Activated CD4-positive, alpha-beta T cell treated with anti-CD3 and anti-CD28 coated beads for 36 hours (primary cell): ENCODE results near the gene CARMIL1. TPM values are rescaled to one million over a fixed set of nuclear protein-coding genes. Genes with fewer than 3 reads are reported as not detected.
A peak's percentile ranks its signal among the peaks of the same experiment; 100 is the strongest.

Experiments
- ATAC-seq: fragments of 200-7000 bp; cut with Tn5 transposase; one replicate; pipeline ENCODE4 v1.10.0; 2021; ENCODE audit warnings: mild to moderate bottlenecking, moderate library complexity
- CTCF ChIA-PET: fragments of 350-600 bp; sonication (Branson Sonifier 250); formaldehyde crosslinking; loops from one replicate; lab custom pipeline; 2021; ENCODE audit warnings: antibody characterized with exemption; lab: Charles Lee
- POLR2A ChIA-PET: fragments of 350-600 bp; sonication (Branson Sonifier 250); formaldehyde crosslinking; loops from one replicate; lab custom pipeline; 2021; ENCODE audit warnings: antibody characterized with exemption, inconsistent platforms; lab: Charles Lee
- DNase-seq: peaks from one replicate; pipeline ENCODE4 v3.0.0-alpha.2; 2020
- H3K27ac Mint-ChIP-seq: one replicate; pipeline ENCODE4 v1.8.0; 2021; ENCODE audit warnings: mixed read lengths
- H3K27me3 Mint-ChIP-seq: one replicate; pipeline ENCODE4 v1.8.0; 2021; ENCODE audit warnings: mixed read lengths
- H3K36me3 Mint-ChIP-seq: one replicate; pipeline ENCODE4 v1.8.0; 2021; ENCODE audit warnings: low read depth, mixed read lengths
- H3K4me1 Mint-ChIP-seq: one replicate; pipeline ENCODE4 v1.8.0; 2021; ENCODE audit warnings: mixed read lengths
- H3K4me3 Mint-ChIP-seq: one replicate; pipeline ENCODE4 v1.8.0; 2021; ENCODE audit warnings: mild to moderate bottlenecking, moderate library complexity, mixed read lengths
- H3K9me3 Mint-ChIP-seq: one replicate; pipeline ENCODE4 v1.8.0; 2021; ENCODE audit warnings: low read depth, mixed read lengths
- intact Hi-C, 2 experiments: fragments of 100-400 bp; cut with DNase I in 1 of 2; cut with micrococcal nuclease in 1 of 2; formaldehyde crosslinking; loops; one replicate each; pipeline versions ENCODE4 v1.14.2 to v1.15.1; 2022 to 2024; cut with DNase I, micrococcal nuclease
- total RNA-seq, 2 experiments: library from RNA; stranded (reverse); gene quantifications; one replicate each; pipeline ENCODE4 v1.2.3, GENCODE V29; 2021

The CARMIL1 gene
- total RNA-seq, 2 experiments from 2014 or later, result 4.5 to 4.9 TPM

DNA sequence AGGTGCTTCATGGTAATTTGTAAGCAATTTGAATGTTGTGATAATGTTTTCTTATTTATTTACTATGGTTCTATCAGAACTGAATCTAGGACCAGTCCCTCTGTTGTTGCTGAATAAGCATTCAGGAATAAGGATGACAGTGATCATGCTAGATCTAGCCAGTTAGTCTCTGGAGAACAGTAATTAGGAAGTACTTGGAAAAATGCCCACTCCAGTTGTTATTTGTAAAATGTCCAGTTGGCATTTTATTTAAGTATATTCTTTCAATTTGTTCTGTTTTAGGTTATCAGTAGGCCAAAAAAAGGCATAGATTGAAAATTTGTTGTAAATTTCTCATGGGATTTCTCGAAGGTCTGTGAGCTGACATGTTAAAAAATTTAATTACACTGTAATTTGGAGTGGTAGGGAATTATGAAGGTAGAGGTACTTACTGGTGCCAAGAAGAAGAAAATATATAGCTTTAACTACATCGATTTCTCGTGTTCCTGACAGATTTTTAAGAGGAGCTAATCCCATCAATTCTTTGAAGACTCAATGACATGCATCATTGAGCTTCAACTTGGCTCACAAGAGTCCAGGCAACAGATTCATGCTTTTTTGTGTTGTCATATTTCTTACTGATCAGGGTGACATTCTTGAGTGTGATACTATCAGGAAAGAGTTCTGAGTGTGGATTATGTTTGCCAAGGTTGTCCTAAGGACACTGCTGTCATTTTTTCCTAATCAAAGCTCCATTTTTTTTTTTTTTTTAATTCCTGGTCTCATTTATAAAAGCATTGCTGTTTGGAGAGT is 177.3 kb downstream of the CARMIL1 start:
- Mint-ChIP-seq H3K9me3 (no peaks in the 10 kb centered on the region), H3K4me3 (no peak overlapping the region), H3K27ac (no peak overlapping the region), H3K4me1 (peaks cover 2% of the 10 kb centered on the region), H3K27me3 (no peaks in the 10 kb centered on the region), H3K36me3 (no peaks in the 10 kb centered on the region)
- ChIA-PET POLR2A (no interaction called here), CTCF (interaction anchor here (0.5 to 1.1 kb wide), 3 partner anchors 16 to 58 kb away, joined by 3 to 5 read pairs (median 3); no protein-coding TSS in a partner anchor)
- ATAC-seq (no peak), DNase-seq (no peak)
- intact Hi-C loops, result no loop called here

DNA sequence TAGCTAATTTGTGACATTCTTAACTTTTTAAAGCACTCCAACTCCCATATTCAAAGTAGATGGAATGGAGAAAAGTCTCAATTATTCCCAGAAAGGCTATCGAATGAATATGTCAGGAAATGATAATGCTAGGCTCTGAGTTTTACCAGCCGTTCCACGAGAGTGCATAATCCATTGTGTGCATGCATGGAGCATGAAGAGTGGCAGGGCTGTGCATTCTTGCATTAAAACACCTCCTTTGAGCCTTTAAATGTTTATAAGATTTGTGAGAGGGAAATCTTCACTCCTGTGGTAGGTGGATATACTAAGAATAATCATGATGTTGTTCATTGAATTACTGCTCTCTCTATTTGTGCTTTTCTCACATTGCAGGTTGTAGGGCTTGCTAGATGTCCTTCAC is 178.3 kb downstream of the CARMIL1 start:
- Mint-ChIP-seq H3K9me3 (no peaks in the 10 kb centered on the region), H3K36me3 (no peaks in the 10 kb centered on the region), H3K27ac (no peak overlapping the region), H3K27me3 (no peaks in the 10 kb centered on the region), H3K4me3 (no peak overlapping the region), H3K4me1 (peaks cover 2% of the 10 kb centered on the region)
- CTCF ChIA-PET, result interaction anchor here (0.5 to 1.1 kb wide), 3 partner anchors 33 to 59 kb away, joined by 3 to 5 read pairs (median 3); no protein-coding TSS in a partner anchor
- no peak for ATAC-seq
- DNase-seq, result no peak
- intact Hi-C loops, result no loop called here
- POLR2A ChIA-PET, result interaction anchor here (0.7 kb wide), 1 partner anchor 53 kb away, joined by 3 read pairs; no protein-coding TSS in a partner anchor

DNA sequence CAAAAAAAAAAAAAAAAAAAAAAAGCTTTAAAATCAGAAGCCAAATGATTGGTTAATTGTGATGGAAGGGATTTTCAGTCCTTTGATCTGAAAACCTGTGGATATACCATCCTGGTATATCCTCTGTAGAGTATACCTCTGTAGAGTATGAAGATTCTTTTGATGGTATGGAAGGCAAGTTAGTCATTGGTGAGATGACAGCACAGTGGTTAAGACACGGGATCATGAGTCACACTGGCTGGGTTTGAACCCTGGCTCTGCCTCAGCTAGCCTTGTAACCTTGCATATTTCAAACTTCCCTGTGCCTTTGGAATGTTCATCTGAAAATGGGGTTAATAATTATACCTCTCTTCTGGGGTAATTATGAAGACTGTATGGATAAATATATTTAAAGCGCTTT is 179.3 kb downstream of the CARMIL1 start:
- CTCF ChIA-PET, result interaction anchor here (1.0 kb wide), 1 partner anchor 34 kb away, joined by 3 read pairs; no protein-coding TSS in a partner anchor
- peak; percentile 94 for ATAC-seq
- no peaks in the 10 kb centered on the region for H3K27me3 Mint-ChIP-seq

DNA sequence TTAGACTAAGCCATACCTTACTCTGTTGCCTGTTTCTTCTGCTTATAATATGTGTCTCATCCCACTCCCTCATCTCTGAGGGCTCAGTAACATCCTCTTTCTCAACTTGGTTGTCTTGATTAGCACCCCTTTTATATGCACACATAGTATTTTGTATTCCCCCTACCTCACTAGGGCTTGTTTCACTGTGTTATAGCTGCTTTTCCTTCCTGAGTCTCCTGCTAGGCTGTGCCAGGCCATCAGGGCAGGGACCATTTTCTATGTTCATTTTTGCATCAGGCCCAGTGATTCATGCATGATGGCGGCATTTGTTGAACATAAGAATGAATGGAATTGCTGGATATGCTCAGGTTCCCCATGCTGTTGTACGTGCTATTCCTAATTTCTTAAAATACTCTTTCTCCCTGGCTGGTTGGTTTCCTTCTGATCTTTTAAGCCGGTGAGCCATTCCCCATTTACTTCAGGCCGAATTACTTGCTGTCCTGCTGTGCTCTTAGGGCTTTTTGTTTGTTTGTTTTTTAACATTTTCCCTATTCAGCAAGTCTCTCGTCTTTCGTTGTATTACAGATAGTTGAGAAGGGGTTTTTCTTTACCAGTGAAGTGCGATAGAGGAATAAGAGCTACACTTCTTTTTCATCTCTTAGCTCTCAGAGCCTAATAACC is 183.2 kb downstream of the CARMIL1 start:
- Mint-ChIP-seq H3K36me3 (peaks cover 1% of the 10 kb centered on the region), H3K27ac (no peak overlapping the region), H3K27me3 (no peaks in the 10 kb centered on the region), H3K9me3 (no peaks in the 10 kb centered on the region), H3K4me1 (peaks cover 2% of the 10 kb centered on the region), H3K4me3 (no peak overlapping the region)
- CTCF ChIA-PET, result no interaction called here
- POLR2A ChIA-PET, result no interaction called here
- intact Hi-C loops, result no loop called here
- DNase-seq (no peak), ATAC-seq (no peak)

More for the DNA sequence above, 179.3 kb downstream of the CARMIL1 start:
- Mint-ChIP-seq H3K4me3 (no peak overlapping the region), H3K27ac (no peak overlapping the region), H3K4me1 (peaks cover 2% of the 10 kb centered on the region), H3K36me3 (peaks cover under 1% of the 10 kb centered on the region), H3K9me3 (no peaks in the 10 kb centered on the region)
- POLR2A ChIA-PET, result no interaction called here
- DNase-seq, result peak; percentile 34
- intact Hi-C loops, result no loop called here

DNA sequence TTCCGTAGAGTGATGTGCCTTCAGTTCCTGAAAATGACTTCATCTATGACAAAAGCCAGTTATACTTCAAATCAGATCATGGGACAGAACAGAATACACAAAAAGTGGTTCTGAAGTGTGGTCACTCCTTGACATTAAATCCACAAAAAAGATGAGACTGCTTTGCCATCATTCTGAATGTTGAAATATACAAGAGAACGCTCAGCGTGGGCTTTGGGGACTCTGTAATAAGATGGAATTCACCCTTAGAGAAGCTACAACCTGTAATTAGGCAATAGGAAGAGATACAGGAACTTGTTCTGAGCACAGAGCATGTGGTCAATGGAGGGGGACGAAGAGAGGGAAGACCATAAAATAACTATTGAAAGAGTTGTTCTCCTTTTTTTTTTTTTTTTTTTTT is 184.3 kb downstream of the CARMIL1 start:
- DNase-seq (no peak), ATAC-seq (no peak)
- H3K36me3 Mint-ChIP-seq, result peaks cover 1% of the 10 kb centered on the region
- intact Hi-C loops, result no loop called here
- CTCF ChIA-PET, result no interaction called here
- H3K4me3 Mint-ChIP-seq, result no peak overlapping the region
- no peak overlapping the region for H3K27ac Mint-ChIP-seq
- H3K9me3 Mint-ChIP-seq, result no peaks in the 10 kb centered on the region
- H3K4me1 Mint-ChIP-seq, result no peaks in the 10 kb centered on the region
- no peaks in the 10 kb centered on the region for H3K27me3 Mint-ChIP-seq
- POLR2A ChIA-PET, result no interaction called here

DNA sequence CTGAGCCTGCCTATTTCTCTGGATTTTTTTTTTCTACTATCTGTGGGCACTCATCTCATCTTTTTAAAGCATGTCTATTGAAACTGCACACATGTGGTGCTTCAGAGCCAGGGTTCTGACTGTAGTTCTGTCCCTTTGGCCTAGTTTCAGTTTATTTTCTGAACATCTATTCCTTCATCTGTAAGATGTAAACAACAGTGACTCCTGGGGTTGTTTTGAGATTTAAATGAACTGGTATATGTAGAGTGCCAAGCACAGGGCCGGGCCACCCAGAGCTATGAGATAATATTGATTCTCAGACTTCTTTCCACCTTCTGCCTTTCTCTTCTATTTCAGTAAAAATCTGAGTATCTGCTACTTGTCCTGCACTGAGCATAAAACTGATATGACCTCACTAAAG is 185.1 kb downstream of the CARMIL1 start:
- intact Hi-C loops, result no loop called here
- ChIA-PET POLR2A (no interaction called here), CTCF (no interaction called here)
- Mint-ChIP-seq H3K36me3 (peaks cover 1% of the 10 kb centered on the region), H3K4me3 (no peak overlapping the region), H3K27me3 (no peaks in the 10 kb centered on the region), H3K27ac (no peak overlapping the region), H3K4me1 (no peaks in the 10 kb centered on the region), H3K9me3 (no peaks in the 10 kb centered on the region)
- DNase-seq (no peak), ATAC-seq (no peak)

DNA sequence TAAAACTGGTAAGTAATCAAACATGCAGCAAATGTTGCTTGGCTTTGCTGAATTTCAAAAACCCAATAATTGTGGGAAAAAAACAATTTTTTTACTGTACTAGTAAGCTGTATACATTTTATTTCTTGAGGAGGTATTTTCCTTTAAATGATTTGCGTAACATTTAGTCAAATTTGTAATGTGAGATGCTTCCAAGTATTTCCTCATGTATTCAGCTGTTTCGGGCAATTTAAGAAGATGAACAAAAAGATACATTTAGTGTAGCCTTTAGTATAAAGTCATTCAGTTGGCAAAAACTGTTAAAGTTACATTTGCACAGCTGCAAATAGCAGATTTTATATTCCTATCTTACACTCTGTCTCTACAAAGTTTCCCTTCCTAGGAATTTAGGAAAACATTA is 186.8 kb downstream of the CARMIL1 start:
- no peak overlapping the region for H3K27ac Mint-ChIP-seq
- DNase-seq (no peak), ATAC-seq (no peak)
- no peaks in the 10 kb centered on the region for H3K9me3 Mint-ChIP-seq
- CTCF ChIA-PET, result no interaction called here
- POLR2A ChIA-PET, result no interaction called here
- no peak overlapping the region for H3K4me3 Mint-ChIP-seq
- peaks cover 1% of the 10 kb centered on the region for H3K36me3 Mint-ChIP-seq
- no peaks in the 10 kb centered on the region for H3K27me3 Mint-ChIP-seq
- no peaks in the 10 kb centered on the region for H3K4me1 Mint-ChIP-seq
- intact Hi-C loops, result no loop called here

DNA sequence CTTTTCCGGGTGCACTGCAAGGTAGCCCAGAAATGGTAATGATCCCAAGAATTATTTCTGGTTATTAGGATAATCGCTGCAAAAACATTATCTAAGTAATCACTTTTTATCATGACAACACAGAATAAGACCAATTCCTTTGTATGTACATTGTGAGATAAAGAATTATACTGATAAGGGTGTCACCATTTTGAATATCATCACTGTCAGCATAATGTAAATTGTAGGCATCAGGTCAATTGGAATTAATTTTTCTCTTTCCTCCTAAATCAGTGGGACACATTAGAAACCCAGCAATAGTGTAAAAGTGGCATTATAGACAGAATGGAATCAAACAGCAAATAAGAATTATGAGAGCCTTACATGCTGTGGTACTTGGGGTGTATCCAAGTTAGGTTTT is 189.7 kb downstream of the CARMIL1 start:
- H3K4me1 Mint-ChIP-seq, result no peaks in the 10 kb centered on the region
- H3K9me3 Mint-ChIP-seq, result no peaks in the 10 kb centered on the region
- ChIA-PET POLR2A (no interaction called here), CTCF (interaction anchor here (1.2 kb wide), 1 partner anchor 9 kb away, joined by 3 read pairs; no protein-coding TSS in a partner anchor)
- no peaks in the 10 kb centered on the region for H3K36me3 Mint-ChIP-seq
- intact Hi-C loops, result no loop called here
- no peak overlapping the region for H3K4me3 Mint-ChIP-seq
- DNase-seq (no peak), ATAC-seq (no peak)
- H3K27me3 Mint-ChIP-seq, result no peaks in the 10 kb centered on the region
- no peak overlapping the region for H3K27ac Mint-ChIP-seq

DNA sequence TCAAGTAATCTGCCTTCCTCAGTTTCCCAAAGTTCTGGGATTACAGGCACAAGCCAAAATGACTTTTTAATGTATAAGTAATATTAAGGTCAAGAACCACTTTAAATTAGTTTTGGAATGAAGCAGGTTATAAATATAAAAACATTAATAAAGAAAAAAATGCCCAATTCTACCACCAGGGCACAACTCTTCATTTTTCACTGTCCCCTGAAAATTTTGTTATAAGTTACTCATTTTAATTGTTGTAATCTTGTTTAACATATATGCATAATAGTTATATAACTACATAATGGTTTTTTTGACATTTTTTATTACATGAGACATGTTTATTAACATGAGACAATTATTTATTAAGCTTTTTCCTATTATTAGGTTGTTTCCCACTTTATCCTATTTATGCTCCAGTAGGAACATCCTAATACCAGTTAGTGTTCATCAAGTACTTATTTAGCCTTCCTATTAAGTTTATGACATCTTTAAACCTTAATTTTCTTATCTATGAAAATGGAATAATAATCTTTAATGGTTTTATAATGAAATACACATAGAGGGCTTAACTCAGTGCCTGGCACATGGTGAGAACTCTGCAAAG is 190.7 kb downstream of the CARMIL1 start:
- POLR2A ChIA-PET, result no interaction called here
- intact Hi-C loops, result no loop called here

DNA sequence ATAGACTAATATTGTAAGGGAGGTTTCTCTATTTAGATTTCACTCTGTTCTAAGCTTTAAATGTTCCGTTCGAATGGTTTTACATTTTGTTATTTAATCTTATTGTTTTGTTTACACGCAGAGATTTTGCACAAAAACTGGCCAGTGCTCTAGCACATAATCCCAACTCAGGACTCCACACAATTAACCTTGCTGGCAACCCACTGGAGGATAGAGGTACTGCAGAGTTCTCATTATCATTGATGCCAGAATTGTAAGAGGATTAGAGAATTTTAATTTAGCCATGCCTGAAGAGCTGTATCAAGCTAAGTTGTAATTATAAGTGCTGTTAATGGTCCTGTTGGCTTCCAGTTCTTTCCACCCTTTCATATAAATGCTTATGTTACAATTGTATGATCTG is 193.1 kb downstream of the CARMIL1 start:
- ChIA-PET POLR2A (no interaction called here), CTCF (interaction anchor here (0.6 to 1.2 kb wide), 4 partner anchors 16 to 194 kb away, joined by 3 to 6 read pairs (median 4); no protein-coding TSS in a partner anchor)
- Mint-ChIP-seq H3K27ac (no peak overlapping the region), H3K4me3 (no peak overlapping the region), H3K27me3 (no peaks in the 10 kb centered on the region), H3K36me3 (no peaks in the 10 kb centered on the region), H3K4me1 (no peaks in the 10 kb centered on the region), H3K9me3 (no peaks in the 10 kb centered on the region)
- no peak for ATAC-seq
- intact Hi-C loops, result no loop called here
- no peak for DNase-seq

More for the DNA sequence above, 190.7 kb downstream of the CARMIL1 start:
- H3K27me3 Mint-ChIP-seq, result no peaks in the 10 kb centered on the region
- H3K36me3 Mint-ChIP-seq, result no peaks in the 10 kb centered on the region
- no peak for DNase-seq
- H3K27ac Mint-ChIP-seq, result no peak overlapping the region
- H3K4me1 Mint-ChIP-seq, result no peaks in the 10 kb centered on the region
- CTCF ChIA-PET, result interaction anchor here (0.6 to 0.7 kb wide), 2 partner anchors 177 to 204 kb away, joined by 3 read pairs; no protein-coding TSS in a partner anchor
- H3K9me3 Mint-ChIP-seq, result no peaks in the 10 kb centered on the region
- no peak overlapping the region for H3K4me3 Mint-ChIP-seq
- ATAC-seq, result no peak

DNA sequence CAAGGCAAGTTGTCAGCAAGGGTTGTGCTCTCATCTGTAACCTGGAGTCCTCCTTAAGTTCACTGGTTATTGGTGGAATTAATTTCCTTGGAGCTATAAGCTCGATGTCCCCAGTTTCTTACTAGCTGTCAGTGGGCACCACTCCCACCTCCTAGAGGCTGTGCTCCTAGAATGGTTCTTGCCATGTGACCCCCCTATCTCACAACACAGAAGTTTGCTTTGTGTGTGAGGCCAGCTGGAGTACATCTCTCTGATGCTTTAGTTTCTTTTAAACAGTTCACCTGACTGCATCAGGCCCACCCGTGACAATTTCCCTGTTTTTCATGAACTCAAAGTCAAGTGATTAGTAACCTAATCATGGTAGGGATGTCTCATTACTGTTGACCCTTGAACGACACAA is 193.7 kb downstream of the CARMIL1 start:
- ChIA-PET POLR2A (no interaction called here), CTCF (interaction anchor here (0.7 to 1.2 kb wide), 2 partner anchors 17 to 195 kb away, joined by 3 to 6 read pairs; no protein-coding TSS in a partner anchor)
- no peaks in the 10 kb centered on the region for H3K4me1 Mint-ChIP-seq
- intact Hi-C loops, result no loop called here
- H3K27me3 Mint-ChIP-seq, result no peaks in the 10 kb centered on the region
- ATAC-seq (no peak), DNase-seq (no peak)
- H3K9me3 Mint-ChIP-seq, result no peaks in the 10 kb centered on the region
- no peak overlapping the region for H3K4me3 Mint-ChIP-seq
- H3K27ac Mint-ChIP-seq, result no peak overlapping the region
- no peaks in the 10 kb centered on the region for H3K36me3 Mint-ChIP-seq
